ENCODE results near the gene TMTC4.
A peak's percentile ranks its signal among the peaks of the same experiment; 100 is the strongest.

TMTC4 gene

GRCh38 chr13:100610391-100611347, 63.9 kb downstream of the TMTC4 start:
- no peak for TF ChIP-seq CTCF (conservative IDR thresholded peaks at IDR 0.05)
- peak overlapping the region; percentile 50 for H3K27ac ChIP-seq

- H3K27ac ChIP-seq: no peak overlapping the region
- TF ChIP-seq CTCF (conservative IDR thresholded peaks at IDR 0.05): no peak
These were observed 65.7 kb downstream of the TMTC4 start for GRCh38 chr13:100608906-100609305.

- no peak overlapping the region for H3K27ac ChIP-seq
- TF ChIP-seq CTCF (conservative IDR thresholded peaks at IDR 0.05): no peak
These were observed 66.1 kb downstream of the TMTC4 start for GRCh38 chr13:100608489-100608888.

GRCh38 chr13:100604918-100605710, 69.5 kb downstream of the TMTC4 start:
- no peak for TF ChIP-seq CTCF (conservative IDR thresholded peaks at IDR 0.05)
- no peak overlapping the region for H3K27ac ChIP-seq

GRCh38 chr13:100602493-100603111, 72.0 kb downstream of the TMTC4 start:
- TF ChIP-seq CTCF (conservative IDR thresholded peaks at IDR 0.05): no peak
- H3K27ac ChIP-seq: no peak overlapping the region

GRCh38 chr13:100601716-100602115, 72.9 kb downstream of the TMTC4 start:
- H3K27ac ChIP-seq: no peak overlapping the region
- no peak for TF ChIP-seq CTCF (conservative IDR thresholded peaks at IDR 0.05)

GRCh38 chr13:100600915-100601314, 73.7 kb downstream of the TMTC4 start:
- H3K27ac ChIP-seq: no peak overlapping the region
- TF ChIP-seq CTCF (conservative IDR thresholded peaks at IDR 0.05): no peak
